ENCODE measurements around the gene PGM3. TPM values are rescaled to one million over a fixed set of nuclear protein-coding genes. Genes with fewer than 3 reads are reported as not detected.

Gene PGM3
- polyA plus RNA-seq, 1 donor (not counting 4 experiments of a cell fraction or from before 2014, with no cell fraction given): 32.1 TPM

DNA sequence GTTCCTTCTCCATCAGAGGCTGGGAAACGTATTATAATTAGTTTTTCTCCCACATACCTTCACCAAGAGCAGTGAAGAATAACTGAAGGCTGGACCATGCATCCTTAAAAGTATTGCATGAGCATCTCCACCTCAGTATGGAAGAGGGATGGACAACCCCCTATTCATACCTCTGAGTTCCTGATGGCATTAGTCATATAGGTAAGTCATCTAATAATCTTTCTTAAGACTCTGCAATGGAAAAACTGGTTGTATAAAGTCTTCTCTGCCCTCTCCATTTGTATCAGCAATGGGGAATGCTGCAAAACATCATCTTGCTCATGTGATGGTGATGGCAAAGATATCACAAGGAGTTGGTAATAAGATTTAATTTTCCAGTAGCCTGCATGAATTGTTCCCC lies 24.5 kb downstream of the PGM3 start:
- no peak overlapping the region for H3K9ac ChIP-seq (ENCODE audit: control insufficient read depth, extremely low read depth, insufficient read depth, low read length)
- FAIRE-seq (no peak), DNase-seq (ENCODE audit: low read depth, low spot score) (no peak)
- H3K4me2 ChIP-seq (ENCODE audit: control insufficient read depth, extremely low read depth, insufficient read depth, low read depth, low read length): no peak overlapping the region
- no peak overlapping the region for H2AFZ ChIP-seq (ENCODE audit: control insufficient read depth, low read length)
- H4K20me1 ChIP-seq (ENCODE audit: control insufficient read depth, extremely low read depth, insufficient read depth, low read length): no peaks in the 10 kb centered on the region
- no peaks in the 10 kb centered on the region for H3K27me3 ChIP-seq (ENCODE audit: control insufficient read depth, extremely low read depth, insufficient read depth, low read length)
- dilution Hi-C loops (cut with MboI; ENCODE audit: extremely low pct_ligation_motif_present, low sequenced_read_pairs): no loop called here
- H3K79me2 ChIP-seq (ENCODE audit: control insufficient read depth, insufficient read depth, low read length): no peaks in the 10 kb centered on the region
- H3K36me3 ChIP-seq (ENCODE audit: control insufficient read depth in 2 of 2, extremely low read depth in 1 of 2, insufficient read depth in 2 of 2, low read length in 2 of 2): peaks cover 16 to 37% of the 10 kb centered on the region in 2 experiments
- no peak for TF ChIP-seq EZH2 (IDR thresholded peaks at IDR 0.05; ENCODE audit: low read length)
- TF ChIP-seq, protein P1, sequence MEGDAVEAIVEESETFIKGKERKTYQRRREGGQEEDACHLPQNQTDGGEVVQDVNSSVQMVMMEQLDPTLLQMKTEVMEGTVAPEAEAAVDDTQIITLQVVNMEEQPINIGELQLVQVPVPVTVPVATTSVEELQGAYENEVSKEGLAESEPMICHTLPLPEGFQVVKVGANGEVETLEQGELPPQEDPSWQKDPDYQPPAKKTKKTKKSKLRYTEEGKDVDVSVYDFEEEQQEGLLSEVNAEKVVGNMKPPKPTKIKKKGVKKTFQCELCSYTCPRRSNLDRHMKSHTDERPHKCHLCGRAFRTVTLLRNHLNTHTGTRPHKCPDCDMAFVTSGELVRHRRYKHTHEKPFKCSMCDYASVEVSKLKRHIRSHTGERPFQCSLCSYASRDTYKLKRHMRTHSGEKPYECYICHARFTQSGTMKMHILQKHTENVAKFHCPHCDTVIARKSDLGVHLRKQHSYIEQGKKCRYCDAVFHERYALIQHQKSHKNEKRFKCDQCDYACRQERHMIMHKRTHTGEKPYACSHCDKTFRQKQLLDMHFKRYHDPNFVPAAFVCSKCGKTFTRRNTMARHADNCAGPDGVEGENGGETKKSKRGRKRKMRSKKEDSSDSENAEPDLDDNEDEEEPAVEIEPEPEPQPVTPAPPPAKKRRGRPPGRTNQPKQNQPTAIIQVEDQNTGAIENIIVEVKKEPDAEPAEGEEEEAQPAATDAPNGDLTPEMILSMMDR (optimal IDR thresholded peaks at IDR 0.05 in 1 of 3, IDR thresholded peaks at IDR 0.05 in 1 of 3, conservative IDR thresholded peaks at IDR 0.05 in 1 of 3; ENCODE audit: extremely low read depth in 1 of 3, insufficient read depth in 2 of 3, low read length in 3 of 3): no peak
- H3K27ac ChIP-seq (ENCODE audit: control insufficient read depth, insufficient read depth, low read length): no peak overlapping the region
- no peaks in the 10 kb centered on the region for H3K9me1 ChIP-seq (ENCODE audit: control insufficient read depth, extremely low read depth, insufficient read depth, low read length)
- H3K9me3 ChIP-seq (ENCODE audit: control insufficient read depth, low read depth, low read length): no peaks in the 10 kb centered on the region
- no peaks in the 10 kb centered on the region for H3K4me1 ChIP-seq (ENCODE audit: control insufficient read depth, extremely low read depth, insufficient read depth, low read length)
- no peak overlapping the region for H3K4me3 ChIP-seq (ENCODE audit: control insufficient read depth in 2 of 3, extremely low read depth in 1 of 3, insufficient read depth in 2 of 3, low read depth in 1 of 3, low read length in 3 of 3)

DNA sequence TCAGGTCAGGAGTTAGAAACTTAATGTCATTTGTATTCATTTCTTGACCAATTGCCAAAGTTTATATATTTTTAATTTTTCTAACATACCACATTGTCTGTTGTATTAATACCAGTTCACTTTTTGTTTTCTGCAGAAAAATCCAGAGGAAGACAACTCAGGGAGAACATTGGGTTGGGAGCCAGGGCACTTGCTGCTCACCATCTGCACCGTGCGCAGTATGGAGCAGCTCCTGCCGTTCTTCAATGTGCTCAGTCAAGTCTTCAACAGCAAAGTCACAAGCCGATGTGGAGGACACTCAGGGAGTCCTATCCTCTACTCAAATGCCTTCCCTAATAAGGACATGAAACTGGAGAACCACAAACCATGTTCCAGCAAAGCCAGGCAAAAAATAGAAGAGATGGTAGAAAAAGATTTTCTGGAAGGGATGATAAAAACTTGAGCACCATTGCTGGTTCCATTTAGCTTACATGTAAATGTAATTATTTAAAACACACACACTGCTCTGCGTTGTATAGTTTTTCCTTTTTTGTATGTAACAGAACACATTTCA lies 25.3 kb downstream of the PGM3 start:
- H3K4me3 ChIP-seq (ENCODE audit: control insufficient read depth in 2 of 3, extremely low read depth in 1 of 3, insufficient read depth in 2 of 3, low read depth in 1 of 3, low read length in 3 of 3): no peak overlapping the region
- no peaks in the 10 kb centered on the region for H3K79me2 ChIP-seq (ENCODE audit: control insufficient read depth, insufficient read depth, low read length)
- H2AFZ ChIP-seq (ENCODE audit: control insufficient read depth, low read length): no peak overlapping the region
- dilution Hi-C loops (cut with MboI; ENCODE audit: extremely low pct_ligation_motif_present, low sequenced_read_pairs): no loop called here
- FAIRE-seq (no peak), DNase-seq (ENCODE audit: low read depth, low spot score) (no peak)
- peaks cover 12 to 37% of the 10 kb centered on the region in 2 experiments for H3K36me3 ChIP-seq (ENCODE audit: control insufficient read depth in 2 of 2, extremely low read depth in 1 of 2, insufficient read depth in 2 of 2, low read length in 2 of 2)
- no peaks in the 10 kb centered on the region for H3K27me3 ChIP-seq (ENCODE audit: control insufficient read depth, extremely low read depth, insufficient read depth, low read length)
- H3K9me3 ChIP-seq (ENCODE audit: control insufficient read depth, low read depth, low read length): no peaks in the 10 kb centered on the region
- H3K4me1 ChIP-seq (ENCODE audit: control insufficient read depth, extremely low read depth, insufficient read depth, low read length): no peaks in the 10 kb centered on the region
- no peak overlapping the region for H3K4me2 ChIP-seq (ENCODE audit: control insufficient read depth, extremely low read depth, insufficient read depth, low read depth, low read length)
- TF ChIP-seq EZH2 (IDR thresholded peaks at IDR 0.05; ENCODE audit: low read length): no peak
- TF ChIP-seq, protein P1 (optimal IDR thresholded peaks at IDR 0.05 in 1 of 3, IDR thresholded peaks at IDR 0.05 in 1 of 3, conservative IDR thresholded peaks at IDR 0.05 in 1 of 3; ENCODE audit: extremely low read depth in 1 of 3, insufficient read depth in 2 of 3, low read length in 3 of 3): no peak
- H3K27ac ChIP-seq (ENCODE audit: control insufficient read depth, insufficient read depth, low read length): no peak overlapping the region
- H3K9ac ChIP-seq (ENCODE audit: control insufficient read depth, extremely low read depth, insufficient read depth, low read length): no peak overlapping the region
- H3K9me1 ChIP-seq (ENCODE audit: control insufficient read depth, extremely low read depth, insufficient read depth, low read length): no peaks in the 10 kb centered on the region
- H4K20me1 ChIP-seq (ENCODE audit: control insufficient read depth, extremely low read depth, insufficient read depth, low read length): no peaks in the 10 kb centered on the region

All from keratinocyte (primary cell).